CD14-positive monocyte (primary cell): ENCODE results near the gene TMEM80. TPM values are rescaled to one million over a fixed set of nuclear protein-coding genes. Genes with fewer than 3 reads are reported as not detected.

Experiments
- DNase-seq, 3 donors: peaks; one replicate each; pipeline ENCODE4 v3.0.0-alpha.2; 2011 to 2022
- H2AFZ ChIP-seq: 2 replicates; pipeline ENCODE4 v1.6.0; 2012; ENCODE audit warnings: mild to moderate bottlenecking, low read depth, low read length, inconsistent platforms; ENCODE audit not compliant: insufficient read depth, poor library complexity, severe bottlenecking
- H3K27ac ChIP-seq, 2 donors: 1 replicate in 1 of 2; 2 replicates in 1 of 2; pipeline ENCODE4 v1.5.1; 2012 to 2013; ENCODE audit warnings: low read length in 2 of 2, control low read depth in 1 of 2, inconsistent platforms in 1 of 2, low read depth in 1 of 2, mild to moderate bottlenecking in 1 of 2
- H3K27me3 ChIP-seq, 2 donors: one replicate each; pipeline versions ENCODE4 v1.6.0 to v1.6.1; 2011 to 2013; ENCODE audit warnings: low read length in 2 of 2; ENCODE audit not compliant: control insufficient read depth in 2 of 2, insufficient read depth in 2 of 2
- H3K36me3 ChIP-seq, 2 donors: replicated peaks in 1 of 2; 1 replicate in 1 of 2; 2 replicates in 1 of 2; pipeline versions ENCODE4 v1.5.1 to v1.6.1; 2012 to 2013; ENCODE audit warnings: low read length in 2 of 2, control low read depth in 1 of 2, inconsistent platforms in 1 of 2, mild to moderate bottlenecking in 1 of 2; ENCODE audit not compliant: insufficient read depth in 2 of 2, control insufficient read depth in 1 of 2
- H3K4me1 ChIP-seq, 2 donors: 1 replicate in 1 of 2; 2 replicates in 1 of 2; pipeline versions ENCODE4 v1.5.1 to v1.6.1; 2012 to 2013; ENCODE audit warnings: low read length in 2 of 2, control low read depth in 1 of 2, inconsistent platforms in 1 of 2, mild to moderate bottlenecking in 1 of 2, moderate library complexity in 1 of 2; ENCODE audit not compliant: insufficient read depth in 2 of 2, control insufficient read depth in 1 of 2
- H3K4me2 ChIP-seq: replicated peaks from 2 replicates; pipeline ENCODE3; 2012; ENCODE audit warnings: low read length, moderate library complexity, mild to moderate bottlenecking; ENCODE audit not compliant: poor library complexity, severe bottlenecking; ENCODE audit errors: extremely low read depth
- H3K4me3 ChIP-seq, 3 experiments: fragments of 200-600 bp in 1 of 3; sonication (generic) in 1 of 3; replicated peaks in 1 of 3; 1 replicate in 2 of 3; 2 replicates in 1 of 3; pipeline ENCODE4 v1.5.1; 2011 to 2013; ENCODE audit warnings: low read length in 3 of 3, mild to moderate bottlenecking in 3 of 3, control low read depth in 2 of 3, low read depth in 2 of 3, inconsistent platforms in 1 of 3, moderate library complexity in 1 of 3
- H3K79me2 ChIP-seq: 2 replicates; pipeline ENCODE4 v1.6.0; 2012; ENCODE audit warnings: mild to moderate bottlenecking, control low read depth, inconsistent platforms, low read length, moderate library complexity; ENCODE audit not compliant: insufficient read depth
- H3K9ac ChIP-seq: 2 replicates; pipeline ENCODE4 v1.6.0; 2017; ENCODE audit warnings: low read length, mild to moderate bottlenecking; ENCODE audit not compliant: insufficient read depth, poor library complexity, severe bottlenecking
- H3K9me3 ChIP-seq, 2 donors: replicated peaks in 1 of 2; 1 replicate in 1 of 2; 2 replicates in 1 of 2; pipeline versions ENCODE4 v1.5.1 to v1.6.1; 2012 to 2013; ENCODE audit warnings: low read length in 2 of 2, control low read depth in 1 of 2; ENCODE audit not compliant: control insufficient read depth in 1 of 2, insufficient read depth in 1 of 2
- H4K20me1 ChIP-seq: 2 replicates; pipeline ENCODE4 v1.6.0; 2012; ENCODE audit warnings: mild to moderate bottlenecking, low read length, control low read depth, moderate library complexity; ENCODE audit not compliant: insufficient read depth
- H3K27ac Mint-ChIP-seq, 7 donors: one replicate each; pipeline ENCODE4 v1.8.0; 2020; ENCODE audit warnings: mild to moderate bottlenecking in 7 of 7, mixed read lengths in 7 of 7, moderate library complexity in 6 of 7, inconsistent platforms in 2 of 7
- H3K27me3 Mint-ChIP-seq, 3 donors: one replicate each; pipeline ENCODE4 v1.8.0; 2021 to 2022; ENCODE audit warnings: low read depth in 3 of 3, mild to moderate bottlenecking in 3 of 3, mixed read lengths in 3 of 3, moderate library complexity in 3 of 3, inconsistent platforms in 1 of 3
- H3K36me3 Mint-ChIP-seq, 2 donors: one replicate each; pipeline ENCODE4 v1.8.0; 2020; ENCODE audit warnings: mixed read lengths in 2 of 2, inconsistent platforms in 1 of 2, mild to moderate bottlenecking in 1 of 2
- H3K4me1 Mint-ChIP-seq: one replicate; pipeline ENCODE4 v1.8.0; 2020; ENCODE audit warnings: mild to moderate bottlenecking, mixed read lengths
- H3K4me3 Mint-ChIP-seq, 2 donors: one replicate each; pipeline ENCODE4 v1.8.0; 2020; ENCODE audit warnings: mild to moderate bottlenecking in 2 of 2, mixed read lengths in 2 of 2, moderate library complexity in 1 of 2
- H3K9me3 Mint-ChIP-seq, 7 donors: one replicate each; pipeline ENCODE4 v1.8.0; 2020 to 2022; ENCODE audit warnings: mixed read lengths in 7 of 7, mild to moderate bottlenecking in 6 of 7, moderate library complexity in 6 of 7, inconsistent platforms in 2 of 7
- WGBS: methylation state at CpG from one replicate; pipeline ENCODE4 v1.1.5; 2013; ENCODE audit warnings: missing lambda C conversion rate; ENCODE audit not compliant: insufficient coverage; 5-methylcytosine and 5-hydroxymethylcytosine counted together
- intact Hi-C, 2 donors: fragments of 100-400 bp; cut with micrococcal nuclease; formaldehyde crosslinking; loops; one replicate each; pipeline versions ENCODE4 v1.15.0 to v1.15.1; 2023
- polyA plus RNA-seq, 3 donors: library from polyadenylated mRNA; depleted of rRNA in 1 of 3; unstranded in 2 of 3; stranded (reverse) in 1 of 3; fragments of 300-500 nt in 2 of 3; fragments of >200 nt in 1 of 3; fragmentation: Illumina TruSeq in 2 of 3; gene quantifications; 1 replicate in 2 of 3; 2 replicates in 1 of 3; pipeline ENCODE4 v1.2.3, GENCODE V29; 2012 to 2021
- TF ChIP-seq, protein P1 (sequence below): fragments of 200-600 bp; IDR thresholded peaks from one replicate; pipeline ENCODE4 v1.8.0; 2022; ENCODE audit warnings: antibody characterized with exemption, mild to moderate bottlenecking

TMEM80 gene
- polyA plus RNA-seq, 3 donors: 31.6 to 69.4 (median 37.3) TPM

DNA sequence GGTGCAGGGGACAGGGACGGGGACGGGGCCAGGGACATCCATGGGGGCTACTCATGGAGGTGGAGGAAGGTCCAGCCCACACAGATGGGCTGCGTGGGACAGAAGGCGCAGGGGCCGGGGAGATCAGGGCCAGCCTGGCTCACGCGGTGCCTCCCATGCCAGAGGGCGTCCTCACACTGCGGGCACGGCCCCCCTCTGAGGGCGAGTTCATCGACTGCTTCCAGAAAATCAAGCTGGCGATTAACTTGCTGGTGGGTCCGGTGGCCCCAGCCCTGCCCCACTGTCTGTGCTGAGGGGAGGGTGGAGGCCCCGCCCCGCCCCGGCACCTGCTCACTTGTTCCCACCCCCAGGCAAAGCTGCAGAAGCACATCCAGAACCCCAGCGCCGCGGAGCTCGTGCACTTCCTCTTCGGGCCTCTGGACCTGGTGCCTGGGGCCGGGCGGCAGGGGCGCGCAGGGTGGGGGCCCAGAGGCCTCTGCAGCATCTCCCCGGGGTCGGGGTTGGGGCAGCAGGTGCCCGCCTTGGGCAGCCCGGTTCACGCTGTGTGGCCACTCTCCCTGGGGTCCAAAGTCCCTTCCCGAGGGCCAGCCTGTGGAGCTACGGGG lies 26.2 kb downstream of the TMEM80 start:
- peaks cover 46 to 88% (median 64%) of the 10 kb centered on the region in 3 donors for H3K27me3 Mint-ChIP-seq
- peaks cover 26 to 45% of the 10 kb centered on the region in 2 donors for H3K4me1 ChIP-seq
- peak overlapping the region; percentile 63 for H2AFZ ChIP-seq
- H3K9ac ChIP-seq: peak overlapping the region; percentile 21
- DNase-seq: peak; percentile 51 to 61 (median 58)
- no peaks in the 10 kb centered on the region for H3K36me3 ChIP-seq
- H3K9me3 ChIP-seq: peaks cover 0 to 5% of the 10 kb centered on the region in 2 donors
- no peaks in the 10 kb centered on the region for H4K20me1 ChIP-seq
- H3K4me3 Mint-ChIP-seq: peak overlapping the region; percentile 66 to 83
- H3K9me3 Mint-ChIP-seq: peaks cover 0 to 26% (median 4%) of the 10 kb centered on the region in 7 donors
- H3K27ac Mint-ChIP-seq: no peak overlapping the region
- peak overlapping the region; percentile 72 for H3K4me2 ChIP-seq
- H3K36me3 Mint-ChIP-seq: peaks cover 0 to 1% of the 10 kb centered on the region in 2 donors
- TF ChIP-seq, protein P1, sequence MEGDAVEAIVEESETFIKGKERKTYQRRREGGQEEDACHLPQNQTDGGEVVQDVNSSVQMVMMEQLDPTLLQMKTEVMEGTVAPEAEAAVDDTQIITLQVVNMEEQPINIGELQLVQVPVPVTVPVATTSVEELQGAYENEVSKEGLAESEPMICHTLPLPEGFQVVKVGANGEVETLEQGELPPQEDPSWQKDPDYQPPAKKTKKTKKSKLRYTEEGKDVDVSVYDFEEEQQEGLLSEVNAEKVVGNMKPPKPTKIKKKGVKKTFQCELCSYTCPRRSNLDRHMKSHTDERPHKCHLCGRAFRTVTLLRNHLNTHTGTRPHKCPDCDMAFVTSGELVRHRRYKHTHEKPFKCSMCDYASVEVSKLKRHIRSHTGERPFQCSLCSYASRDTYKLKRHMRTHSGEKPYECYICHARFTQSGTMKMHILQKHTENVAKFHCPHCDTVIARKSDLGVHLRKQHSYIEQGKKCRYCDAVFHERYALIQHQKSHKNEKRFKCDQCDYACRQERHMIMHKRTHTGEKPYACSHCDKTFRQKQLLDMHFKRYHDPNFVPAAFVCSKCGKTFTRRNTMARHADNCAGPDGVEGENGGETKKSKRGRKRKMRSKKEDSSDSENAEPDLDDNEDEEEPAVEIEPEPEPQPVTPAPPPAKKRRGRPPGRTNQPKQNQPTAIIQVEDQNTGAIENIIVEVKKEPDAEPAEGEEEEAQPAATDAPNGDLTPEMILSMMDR: no peak
- H3K4me3 ChIP-seq: peak overlapping the region in 1 of 3 experiments; percentile 59
- peaks cover 8 to 56% of the 10 kb centered on the region in 2 donors for H3K27me3 ChIP-seq
- peaks cover 16% of the 10 kb centered on the region for H3K4me1 Mint-ChIP-seq
- no peaks in the 10 kb centered on the region for H3K79me2 ChIP-seq
- intact Hi-C loops: loop anchor here (2.0 to 5.0 kb wide), 3 partner anchors 60 to 169 kb away; no protein-coding TSS in a partner anchor
- 3% methylated on average over 31 of the region's 33 CpGs for WGBS
- no peak overlapping the region for H3K27ac ChIP-seq

DNA sequence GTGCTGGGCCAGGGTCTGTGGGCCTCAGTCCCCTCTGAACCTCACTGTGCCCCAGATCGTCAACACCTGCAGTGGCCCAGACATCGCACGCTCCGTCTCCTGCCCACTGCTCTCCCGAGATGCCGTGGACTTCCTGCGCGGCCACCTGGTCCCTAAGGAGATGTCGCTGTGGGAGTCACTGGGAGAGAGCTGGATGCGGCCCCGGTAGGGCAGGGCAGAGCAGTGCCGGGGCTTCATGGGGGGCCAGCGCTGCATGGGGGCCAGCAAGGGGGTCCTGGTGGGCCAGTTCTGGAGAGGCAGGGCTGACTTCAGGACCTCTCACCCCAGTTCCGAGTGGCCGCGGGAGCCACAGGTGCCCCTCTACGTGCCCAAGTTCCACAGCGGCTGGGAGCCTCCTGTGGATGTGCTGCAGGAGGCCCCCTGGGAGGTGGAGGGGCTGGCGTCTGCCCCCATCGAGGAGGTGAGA lies 26.8 kb downstream of the TMEM80 start:
- peaks cover 49 to 89% (median 67%) of the 10 kb centered on the region in 3 donors for H3K27me3 Mint-ChIP-seq
- H3K4me3 Mint-ChIP-seq: peak overlapping the region in 1 of 2 donors; percentile 31
- Histone ChIP-seq H3K27ac (no peak overlapping the region), H3K4me1 (peaks cover 26 to 45% of the 10 kb centered on the region in 2 donors), H3K27me3 (peaks cover 8 to 62% of the 10 kb centered on the region in 2 donors), H3K9me3 (peaks cover 0 to 5% of the 10 kb centered on the region in 2 donors), H4K20me1 (no peaks in the 10 kb centered on the region), H2AFZ (peak overlapping the region; percentile 50), H3K4me2 (peak overlapping the region; percentile 72), H3K79me2 (no peaks in the 10 kb centered on the region), H3K4me3 (peak overlapping the region in 1 of 3 experiments; percentile 59), H3K36me3 (no peaks in the 10 kb centered on the region), H3K9ac (no peak overlapping the region)
- no peak overlapping the region for H3K27ac Mint-ChIP-seq
- peaks cover 0 to 26% (median 4%) of the 10 kb centered on the region in 7 donors for H3K9me3 Mint-ChIP-seq
- intact Hi-C loops: loop anchor here (2.0 to 5.0 kb wide), 3 partner anchors 60 to 170 kb away; no protein-coding TSS in a partner anchor
- WGBS: 71% methylated on average over 14 of the region's 20 CpGs
- H3K4me1 Mint-ChIP-seq: peaks cover 16% of the 10 kb centered on the region
- H3K36me3 Mint-ChIP-seq: peaks cover 0 to 1% of the 10 kb centered on the region in 2 donors
- TF ChIP-seq, protein P1: no peak
- DNase-seq: no peak
